ENCODE data around the gene PSMB10.

DNA sequence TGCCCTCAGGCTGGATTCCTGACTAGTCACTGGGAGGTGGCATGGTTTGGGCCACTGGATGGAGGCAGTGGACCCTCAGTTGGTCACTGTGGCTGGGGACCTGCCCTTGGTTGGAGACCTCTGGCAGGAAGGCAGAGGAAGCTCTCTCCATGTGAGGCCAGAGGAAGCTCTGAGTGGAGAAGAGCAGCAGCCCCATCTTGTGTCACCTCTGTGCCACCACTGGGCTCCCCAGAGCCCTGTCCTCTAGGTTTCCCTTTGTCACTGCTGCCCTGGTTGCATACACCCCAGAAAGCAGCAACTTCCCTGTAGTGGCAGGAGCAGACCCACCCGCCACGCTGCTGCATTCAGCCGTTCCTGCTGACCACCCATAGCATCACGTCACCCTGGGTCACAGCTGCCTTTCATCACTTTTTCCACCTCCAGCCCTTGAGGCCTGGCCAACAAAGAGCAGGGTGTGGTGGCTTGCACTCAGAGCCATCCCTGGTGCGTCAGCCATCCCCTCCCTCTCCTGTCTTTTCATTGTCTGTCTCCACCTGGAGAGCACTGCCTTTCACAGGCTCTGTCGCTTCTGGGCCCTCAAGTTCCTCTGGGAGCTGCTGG, 16.9 kb downstream of the PSMB10 start:
- TF ChIP-seq POLR2AphosphoS5 (IDR thresholded peaks at IDR 0.05) = no peak
- no peak for TF ChIP-seq CTCF (IDR thresholded peaks at IDR 0.05)

Measured in suprapubic skin (tissue), 3 donors.